HepG2 (cell line): Measurements from ENCODE around the gene GCN1. TPM values are rescaled to one million over a fixed set of nuclear protein-coding genes. Genes with fewer than 3 reads are reported as not detected.

Experiments used
- AHR ChIP-seq: IDR thresholded peaks from 2 replicates; pipeline ENCODE4 v1.6.1; 2018; ENCODE audit warnings: missing genetic modification reagents, missing compliant biosample characterization
- CREB1 ChIP-seq, 2 experiments: fragments of 450-650 bp in 1 of 2; IDR thresholded peaks; 2 replicates each; pipeline ENCODE4 v1.6.1; 2016 to 2017; ENCODE audit warnings: control low read depth in 1 of 2, mild to moderate bottlenecking in 1 of 2, missing compliant biosample characterization in 1 of 2, missing genetic modification characterization in 1 of 2
- ELF3 ChIP-seq: IDR thresholded peaks from 2 replicates; pipeline ENCODE4 v1.6.1; 2016; ENCODE audit warnings: missing genetic modification reagents, missing compliant biosample characterization
- FOXJ3 ChIP-seq: sonication (generic); formaldehyde crosslinking; IDR thresholded peaks from 2 replicates; pipeline ENCODE4 v1.4.0; 2020; ENCODE audit warnings: missing genetic modification reagents, mild to moderate bottlenecking, borderline replicate concordance
- KAT2B ChIP-seq: fragments of 150-350 bp; IDR thresholded peaks from 2 replicates; pipeline ENCODE4 v1.6.1; 2014; ENCODE audit warnings: low read depth, low read length, borderline replicate concordance
- PRPF4 ChIP-seq: fragments of 200-400 bp; formaldehyde crosslinking; IDR thresholded peaks from 2 replicates; pipeline ENCODE4 v1.6.1; 2016; ENCODE audit warnings: low read length, low read depth; ENCODE audit not compliant: poor library complexity, severe bottlenecking
- SNRNP70 ChIP-seq: fragments of 200-400 bp; formaldehyde crosslinking; IDR thresholded peaks from 2 replicates; pipeline ENCODE4 v1.6.1; 2017; ENCODE audit warnings: mild to moderate bottlenecking, low read depth, low read length, moderate library complexity
- TAF1 ChIP-seq: sonication (generic); formaldehyde crosslinking; IDR thresholded peaks from 2 replicates; pipeline ENCODE4 v1.4.0; 2020; ENCODE audit warnings: missing genetic modification reagents
- ZBTB1 ChIP-seq: sonication (generic); formaldehyde crosslinking; IDR thresholded peaks from 2 replicates; pipeline ENCODE4 v1.4.0; 2020; ENCODE audit warnings: missing genetic modification reagents, borderline replicate concordance
- ZFX ChIP-seq: sonication (generic); formaldehyde crosslinking; IDR thresholded peaks from 2 replicates; pipeline ENCODE4 v1.4.0; 2020; ENCODE audit warnings: mild to moderate bottlenecking, low read depth, missing genetic modification reagents, moderate library complexity
- ZNF776 ChIP-seq: sonication (generic); formaldehyde crosslinking; IDR thresholded peaks from 2 replicates; pipeline ENCODE4 v1.4.0; 2020; ENCODE audit warnings: mild to moderate bottlenecking, missing genetic modification reagents
- ZNF839 ChIP-seq: sonication (generic); formaldehyde crosslinking; IDR thresholded peaks from 2 replicates; pipeline ENCODE4 v1.4.0; 2020; ENCODE audit warnings: missing genetic modification reagents, mild to moderate bottlenecking, borderline replicate concordance
- polyA plus RNA-seq, 8 experiments: library from polyadenylated mRNA; depleted of rRNA in 3 of 8; stranded (reverse) in 7 of 8; unstranded in 1 of 8; fragments of >200 nt; fragmentation: Illumina TruSeq in 4 of 8; extraction: Trizol in 4 of 8; gene quantifications; 2 replicates each; pipeline versions ENCODE4 v1.2.1 to v1.2.3, GENCODE V29; 2011 to 2016; ENCODE audit warnings: low read depth in 4 of 8, missing spikeins in 1 of 8, mixed read lengths in 1 of 8; ENCODE audit not compliant: insufficient read depth in 1 of 8
- total RNA-seq, 5 experiments: library from RNA; depleted of rRNA; stranded (reverse); fragments of >200 nt; fragmentation: Illumina TruSeq; extraction: Trizol; gene quantifications; 2 replicates each; pipeline ENCODE4 v1.2.3, GENCODE V29; 2016; ENCODE audit warnings: low read depth in 1 of 5
- TF ChIP-seq, protein P1 (sequence below): IDR thresholded peaks from 2 replicates; pipeline ENCODE4 v1.6.1; 2016; ENCODE audit warnings: missing compliant biosample characterization, missing genetic modification reagents, borderline replicate concordance
- TF ChIP-seq, protein P2 (sequence below): sonication (generic); formaldehyde crosslinking; IDR thresholded peaks from 2 replicates; pipeline ENCODE4 v1.5.1; 2020; ENCODE audit warnings: mild to moderate bottlenecking, missing genetic modification reagents
- TF ChIP-seq, protein P3 (sequence below): sonication (generic); formaldehyde crosslinking; conservative IDR thresholded peaks from 2 replicates; pipeline ENCODE4 v1.8.0; 2022; ENCODE audit warnings: low read depth, missing genetic modification reagents
- TF ChIP-seq, protein P4 (sequence below): sonication (generic); formaldehyde crosslinking; IDR thresholded peaks from 2 replicates; pipeline ENCODE4 v1.5.0; 2020; ENCODE audit warnings: missing genetic modification reagents
- TF ChIP-seq, protein P5 (sequence below): sonication (generic); formaldehyde crosslinking; IDR thresholded peaks from 2 replicates; pipeline ENCODE4 v1.9.0; 2021; ENCODE audit warnings: missing genetic modification reagents, mild to moderate bottlenecking, borderline replicate concordance
- TF ChIP-seq, protein P6 (sequence below): sonication (generic); formaldehyde crosslinking; IDR thresholded peaks from 2 replicates; pipeline ENCODE4 v1.9.0; 2021; ENCODE audit warnings: missing genetic modification reagents, borderline replicate concordance

The GCN1 gene
- total and polyA plus RNA-seq, 2 of the 13 experiments (the other 11 are each of a cell fraction or from before 2014, with no cell fraction given): 58.2 to 83.0 TPM

DNA sequence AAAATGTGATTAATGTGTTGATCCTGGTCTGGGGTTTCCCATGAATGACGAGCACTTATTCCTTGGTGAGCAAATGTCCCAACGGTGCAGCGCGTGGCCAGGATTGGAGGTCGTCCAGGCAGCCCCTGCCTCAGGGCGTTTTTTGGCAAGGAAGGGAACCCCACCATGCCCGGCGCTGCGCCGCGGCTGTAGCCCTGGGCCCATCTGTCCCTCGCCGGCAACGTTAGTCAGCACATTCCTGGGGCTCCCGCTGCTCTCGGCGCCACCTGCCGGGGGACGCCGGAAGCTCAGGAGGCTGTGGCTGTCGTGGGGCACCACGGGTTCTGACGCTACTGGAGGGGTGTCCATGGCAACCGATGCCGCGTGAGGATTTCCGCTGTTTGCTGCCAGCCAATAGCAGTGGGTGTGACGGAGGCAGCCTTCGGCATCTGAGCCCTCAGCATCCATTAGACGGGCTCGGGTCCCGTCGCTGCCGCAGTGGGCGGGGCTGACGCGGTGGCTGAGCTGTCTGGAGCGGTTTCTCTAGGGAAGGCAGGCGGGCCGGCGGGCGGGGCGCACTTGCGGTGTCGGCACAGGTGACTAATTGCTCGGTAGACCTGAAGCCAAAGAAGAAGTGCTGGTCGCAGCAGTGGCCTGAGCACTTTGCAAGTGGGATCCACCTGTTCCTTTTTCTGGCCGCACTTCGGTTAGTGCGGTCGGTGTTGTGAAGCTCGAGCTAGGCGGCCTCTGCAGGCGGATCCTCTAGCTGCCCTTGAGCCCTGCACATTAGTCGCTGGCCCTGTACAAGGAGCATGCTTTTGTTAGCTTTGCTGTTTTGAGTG is 107.5 kb downstream of the GCN1 start (continued):
- TF ChIP-seq, protein P1, sequence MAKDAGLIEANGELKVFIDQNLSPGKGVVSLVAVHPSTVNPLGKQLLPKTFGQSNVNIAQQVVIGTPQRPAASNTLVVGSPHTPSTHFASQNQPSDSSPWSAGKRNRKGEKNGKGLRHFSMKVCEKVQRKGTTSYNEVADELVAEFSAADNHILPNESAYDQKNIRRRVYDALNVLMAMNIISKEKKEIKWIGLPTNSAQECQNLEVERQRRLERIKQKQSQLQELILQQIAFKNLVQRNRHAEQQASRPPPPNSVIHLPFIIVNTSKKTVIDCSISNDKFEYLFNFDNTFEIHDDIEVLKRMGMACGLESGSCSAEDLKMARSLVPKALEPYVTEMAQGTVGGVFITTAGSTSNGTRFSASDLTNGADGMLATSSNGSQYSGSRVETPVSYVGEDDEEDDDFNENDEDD (CRISPR knock-in tag): peak; percentile 50; the same call in 1 of the 2 replicates
- TF ChIP-seq, protein P2, sequence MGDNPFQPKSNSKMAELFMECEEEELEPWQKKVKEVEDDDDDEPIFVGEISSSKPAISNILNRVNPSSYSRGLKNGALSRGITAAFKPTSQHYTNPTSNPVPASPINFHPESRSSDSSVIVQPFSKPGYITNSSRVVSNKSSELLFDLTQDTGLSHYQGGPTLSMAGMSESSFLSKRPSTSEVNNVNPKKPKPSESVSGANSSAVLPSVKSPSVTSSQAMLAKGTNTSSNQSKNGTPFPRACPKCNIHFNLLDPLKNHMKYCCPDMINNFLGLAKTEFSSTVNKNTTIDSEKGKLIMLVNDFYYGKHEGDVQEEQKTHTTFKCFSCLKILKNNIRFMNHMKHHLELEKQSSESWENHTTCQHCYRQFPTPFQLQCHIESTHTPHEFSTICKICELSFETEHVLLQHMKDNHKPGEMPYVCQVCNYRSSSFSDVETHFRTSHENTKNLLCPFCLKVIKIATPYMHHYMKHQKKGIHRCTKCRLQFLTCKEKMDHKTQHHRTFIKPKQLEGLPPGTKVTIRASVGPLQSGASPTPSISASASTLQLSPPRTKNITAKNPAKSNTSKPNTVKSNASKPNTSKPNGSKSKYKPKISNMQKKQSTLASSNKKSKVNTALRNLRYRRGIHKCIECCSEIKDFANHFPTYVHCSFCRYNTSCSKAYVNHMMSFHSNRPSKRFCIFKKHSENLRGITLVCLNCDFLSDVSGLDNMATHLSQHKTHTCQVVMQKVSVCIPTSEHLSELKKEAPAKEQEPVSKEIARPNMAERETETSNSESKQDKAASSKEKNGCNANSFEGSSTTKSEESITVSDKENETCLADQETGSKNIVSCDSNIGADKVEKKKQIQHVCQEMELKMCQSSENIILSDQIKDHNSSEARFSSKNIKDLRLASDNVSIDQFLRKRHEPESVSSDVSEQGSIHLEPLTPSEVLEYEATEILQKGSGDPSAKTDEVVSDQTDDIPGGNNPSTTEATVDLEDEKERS (CRISPR knock-in tag): peak; percentile 22; the same call in 1 of the 2 replicates
- peak; percentile 80 for TF ChIP-seq ELF3 (CRISPR knock-in tag)
- no peak for TF ChIP-seq PRPF4
- TF ChIP-seq, protein P3, sequence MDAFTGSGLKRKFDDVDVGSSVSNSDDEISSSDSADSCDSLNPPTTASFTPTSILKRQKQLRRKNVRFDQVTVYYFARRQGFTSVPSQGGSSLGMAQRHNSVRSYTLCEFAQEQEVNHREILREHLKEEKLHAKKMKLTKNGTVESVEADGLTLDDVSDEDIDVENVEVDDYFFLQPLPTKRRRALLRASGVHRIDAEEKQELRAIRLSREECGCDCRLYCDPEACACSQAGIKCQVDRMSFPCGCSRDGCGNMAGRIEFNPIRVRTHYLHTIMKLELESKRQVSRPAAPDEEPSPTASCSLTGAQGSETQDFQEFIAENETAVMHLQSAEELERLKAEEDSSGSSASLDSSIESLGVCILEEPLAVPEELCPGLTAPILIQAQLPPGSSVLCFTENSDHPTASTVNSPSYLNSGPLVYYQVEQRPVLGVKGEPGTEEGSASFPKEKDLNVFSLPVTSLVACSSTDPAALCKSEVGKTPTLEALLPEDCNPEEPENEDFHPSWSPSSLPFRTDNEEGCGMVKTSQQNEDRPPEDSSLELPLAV (CRISPR knock-in tag): no peak
- no peak for TF ChIP-seq KAT2B
- no peak for TF ChIP-seq FOXJ3
- TF ChIP-seq AHR (CRISPR knock-in tag): 0 out of 2 replicates have a peak, but pooled peaks have one; percentile 70
- peak; percentile 84 for TF ChIP-seq ZFX
- TF ChIP-seq ZBTB1 (CRISPR knock-in tag): no peak
- TF ChIP-seq, protein P4, sequence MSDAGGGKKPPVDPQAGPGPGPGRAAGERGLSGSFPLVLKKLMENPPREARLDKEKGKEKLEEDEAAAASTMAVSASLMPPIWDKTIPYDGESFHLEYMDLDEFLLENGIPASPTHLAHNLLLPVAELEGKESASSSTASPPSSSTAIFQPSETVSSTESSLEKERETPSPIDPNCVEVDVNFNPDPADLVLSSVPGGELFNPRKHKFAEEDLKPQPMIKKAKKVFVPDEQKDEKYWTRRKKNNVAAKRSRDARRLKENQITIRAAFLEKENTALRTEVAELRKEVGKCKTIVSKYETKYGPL (CRISPR knock-in tag): no peak
- peak; percentile 91 for TF ChIP-seq CREB1 (IDR thresholded peaks at IDR 0.05)
- TF ChIP-seq CREB1 (CRISPR knock-in tag; IDR thresholded peaks at IDR 0.05): peak; percentile 45; the same call in 1 of the 2 replicates
- peak; percentile 73; the same call in 1 of the 2 replicates for TF ChIP-seq ZNF776 (CRISPR knock-in tag)
- TF ChIP-seq ZNF839 (CRISPR knock-in tag): peak; percentile 83; the same call in 1 of the 2 replicates
- TF ChIP-seq TAF1 (CRISPR knock-in tag): peak; percentile 51; the same call in 1 of the 2 replicates
- TF ChIP-seq, protein P5, sequence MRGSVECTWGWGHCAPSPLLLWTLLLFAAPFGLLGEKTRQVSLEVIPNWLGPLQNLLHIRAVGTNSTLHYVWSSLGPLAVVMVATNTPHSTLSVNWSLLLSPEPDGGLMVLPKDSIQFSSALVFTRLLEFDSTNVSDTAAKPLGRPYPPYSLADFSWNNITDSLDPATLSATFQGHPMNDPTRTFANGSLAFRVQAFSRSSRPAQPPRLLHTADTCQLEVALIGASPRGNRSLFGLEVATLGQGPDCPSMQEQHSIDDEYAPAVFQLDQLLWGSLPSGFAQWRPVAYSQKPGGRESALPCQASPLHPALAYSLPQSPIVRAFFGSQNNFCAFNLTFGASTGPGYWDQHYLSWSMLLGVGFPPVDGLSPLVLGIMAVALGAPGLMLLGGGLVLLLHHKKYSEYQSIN (CRISPR knock-in tag): no peak
- no peak for TF ChIP-seq SNRNP70
- TF ChIP-seq, protein P6, sequence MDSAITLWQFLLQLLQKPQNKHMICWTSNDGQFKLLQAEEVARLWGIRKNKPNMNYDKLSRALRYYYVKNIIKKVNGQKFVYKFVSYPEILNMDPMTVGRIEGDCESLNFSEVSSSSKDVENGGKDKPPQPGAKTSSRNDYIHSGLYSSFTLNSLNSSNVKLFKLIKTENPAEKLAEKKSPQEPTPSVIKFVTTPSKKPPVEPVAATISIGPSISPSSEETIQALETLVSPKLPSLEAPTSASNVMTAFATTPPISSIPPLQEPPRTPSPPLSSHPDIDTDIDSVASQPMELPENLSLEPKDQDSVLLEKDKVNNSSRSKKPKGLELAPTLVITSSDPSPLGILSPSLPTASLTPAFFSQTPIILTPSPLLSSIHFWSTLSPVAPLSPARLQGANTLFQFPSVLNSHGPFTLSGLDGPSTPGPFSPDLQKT (CRISPR knock-in tag): no peak
